ENCODE measurements around the gene KATNAL1.

The KATNAL1 gene

DNA sequence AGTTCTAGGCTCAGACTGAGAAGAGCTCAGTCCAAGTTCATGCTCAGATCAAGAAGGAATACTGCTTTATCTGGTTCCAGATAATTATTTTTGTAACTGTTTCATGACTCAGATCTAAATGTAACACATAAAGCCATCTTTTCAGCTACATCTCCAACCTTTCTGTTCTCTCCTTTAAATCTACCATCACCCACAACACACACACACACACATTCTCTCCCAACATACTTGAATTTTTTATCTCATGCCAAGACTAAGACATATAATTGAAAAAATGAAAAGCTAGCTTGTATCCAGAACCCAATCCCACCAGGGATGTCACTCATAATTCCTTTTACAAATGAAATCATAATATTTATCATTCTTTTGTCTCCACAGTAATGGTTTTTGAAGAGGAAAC, 7.6 kb downstream of the KATNAL1 start:
- DNase-seq (ENCODE audit: low read depth, low spot score): no peak
- ChIA-PET POLR2A (interaction anchor here (0.6 kb wide), 1 partner anchor 231 kb away, joined by 3 read pairs; no protein-coding TSS in a partner anchor), CTCF (interaction anchor here (0.9 kb wide), 1 partner anchor 95 kb away, joined by 3 read pairs; no protein-coding TSS in a partner anchor)
- no peak for TF ChIP-seq CTCF (IDR thresholded peaks at IDR 0.05; ENCODE audit: insufficient read depth, low read length, missing control alignments)
- no peak overlapping the region for H3K4me3 ChIP-seq (ENCODE audit: low read depth, low read length)

- no peak for DNase-seq (ENCODE audit: low read depth, low spot score)
- no peak overlapping the region for H3K4me3 ChIP-seq (ENCODE audit: low read depth, low read length)
- TF ChIP-seq CTCF (IDR thresholded peaks at IDR 0.05; ENCODE audit: insufficient read depth, low read length, missing control alignments): no peak
- ChIA-PET POLR2A (no interaction called here), CTCF (interaction anchor here (0.8 kb wide), 1 partner anchor 163 kb away, joined by 3 read pairs; no protein-coding TSS in a partner anchor)
Observed at GRCh38 chr13:30295116-30295515, 12.2 kb downstream of the KATNAL1 start.

DNA sequence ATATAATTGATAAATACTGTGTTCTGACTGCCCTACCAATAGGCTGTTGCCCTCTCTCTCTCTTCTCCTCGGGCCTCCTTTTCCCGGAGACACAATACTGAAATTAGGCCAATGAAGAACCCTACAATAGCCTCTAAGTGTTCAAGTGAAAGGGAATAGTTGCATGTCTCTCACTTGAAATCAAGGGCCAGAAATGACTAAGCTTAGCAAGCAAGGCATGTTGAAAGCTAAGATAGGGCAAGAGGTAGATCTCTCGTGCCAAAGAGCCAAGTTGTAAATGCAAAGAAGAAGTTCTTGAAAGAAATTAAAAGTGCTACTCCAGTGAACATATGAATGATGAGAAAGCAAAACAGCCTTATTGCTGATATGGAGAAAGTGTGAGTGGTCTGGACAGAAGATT, 13.3 kb downstream of the KATNAL1 start:
- DNase-seq (ENCODE audit: low read depth, low spot score): no peak
- no peak overlapping the region for H3K4me3 ChIP-seq (ENCODE audit: low read depth, low read length)
- ChIA-PET POLR2A (no interaction called here), CTCF (interaction anchor here (0.6 kb wide), 1 partner anchor 168 kb away, joined by 3 read pairs; no protein-coding TSS in a partner anchor)
- no peak for TF ChIP-seq CTCF (IDR thresholded peaks at IDR 0.05; ENCODE audit: insufficient read depth, low read length, missing control alignments)

GRCh38 chr13:30292325-30292724, 15.0 kb downstream of the KATNAL1 start:
- DNase-seq (ENCODE audit: low read depth, low spot score): no peak
- TF ChIP-seq CTCF (IDR thresholded peaks at IDR 0.05; ENCODE audit: insufficient read depth, low read length, missing control alignments): no peak
- ChIA-PET POLR2A (no interaction called here), CTCF (interaction anchor here (1.0 to 1.5 kb wide), 2 partner anchors 10 to 97 kb away, joined by 4 read pairs; no protein-coding TSS in a partner anchor)
- no peak overlapping the region for H3K4me3 ChIP-seq (ENCODE audit: low read depth, low read length)

DNA sequence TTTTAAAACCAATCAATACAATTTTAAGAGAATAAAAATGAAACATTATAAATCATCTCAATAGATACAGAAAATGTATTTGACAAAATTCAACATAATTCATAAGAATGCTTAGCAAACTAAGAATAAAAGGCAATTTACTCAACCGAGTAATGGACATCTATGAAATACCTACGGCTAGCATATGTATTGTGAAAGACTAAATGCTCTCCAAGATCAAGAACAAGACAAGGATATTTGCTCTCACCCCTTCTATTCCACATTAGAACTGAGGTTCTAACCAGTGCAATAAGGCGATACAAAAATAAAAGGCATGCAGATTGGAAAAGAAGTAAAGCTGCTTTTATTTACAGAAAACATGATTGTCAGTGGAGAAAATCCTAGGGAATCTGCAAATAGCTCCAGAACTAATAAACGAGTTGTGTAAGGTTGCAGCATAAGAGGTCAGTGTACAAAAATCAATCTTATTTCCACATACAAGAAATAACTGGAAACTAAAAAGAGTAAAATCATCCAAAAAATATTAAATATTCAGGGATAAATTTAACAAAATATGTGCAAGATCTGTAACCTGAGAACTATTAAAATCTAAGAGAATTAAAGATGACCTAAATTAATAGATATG, 16.4 kb downstream of the KATNAL1 start:
- POLR2A ChIA-PET: no interaction called here

More for the DNA sequence above, 16.4 kb downstream of the KATNAL1 start:
- H3K4me3 ChIP-seq (ENCODE audit: low read depth, low read length): no peak overlapping the region
- DNase-seq (ENCODE audit: low read depth, low spot score): no peak
- no peak for TF ChIP-seq CTCF (IDR thresholded peaks at IDR 0.05; ENCODE audit: insufficient read depth, low read length, missing control alignments)
- CTCF ChIA-PET: interaction anchor here (1.1 kb wide), 1 partner anchor 18 kb away, joined by 3 read pairs; no protein-coding TSS in a partner anchor
